Progenitor cell of endocrine pancreas (in vitro differentiated cells): ENCODE measurements around the gene FAM98C. TPM values are rescaled to one million over a fixed set of nuclear protein-coding genes. Genes with fewer than 3 reads are reported as not detected.

ENCODE experiments used
- DNase-seq: peaks from one replicate; pipeline ENCODE4 v3.0.0; 2021; ENCODE audit warnings: low spot score; ENCODE audit not compliant: unreplicated experiment
- H3K27ac Mint-ChIP-seq: 2 replicates; pipeline ENCODE4 v1.8.0; 2021; ENCODE audit warnings: mild to moderate bottlenecking, moderate library complexity, mixed read lengths
- H3K27me3 Mint-ChIP-seq: 2 replicates; pipeline ENCODE4 v1.8.0; 2021; ENCODE audit warnings: mixed read lengths
- H3K36me3 Mint-ChIP-seq: 2 replicates; pipeline ENCODE4 v1.8.0; 2022; ENCODE audit warnings: mixed read lengths; ENCODE audit not compliant: insufficient read depth
- H3K4me1 Mint-ChIP-seq: 2 replicates; pipeline ENCODE4 v1.8.0; 2021; ENCODE audit warnings: low read depth, mixed read lengths
- H3K4me3 Mint-ChIP-seq: 2 replicates; pipeline ENCODE4 v1.8.0; 2021; ENCODE audit warnings: low read depth, mild to moderate bottlenecking, moderate library complexity, mixed read lengths
- H3K9me3 Mint-ChIP-seq: 2 replicates; pipeline ENCODE4 v1.8.0; 2021; ENCODE audit warnings: low read depth, mixed read lengths
- total RNA-seq: library from RNA; stranded (reverse); gene quantifications from 2 replicates; pipeline ENCODE4 v1.2.1, GENCODE V29; 2021
- TF ChIP-seq, protein P1 (sequence below): fragments of 200-600 bp; sonication (generic); IDR thresholded peaks from one replicate; pipeline ENCODE4 v1.5.0; 2021; ENCODE audit warnings: antibody characterized with exemption, mild to moderate bottlenecking; ENCODE audit not compliant: unreplicated experiment

The FAM98C gene
- total RNA-seq, 1 donor from 2014 or later: 19.6 TPM

DNA sequence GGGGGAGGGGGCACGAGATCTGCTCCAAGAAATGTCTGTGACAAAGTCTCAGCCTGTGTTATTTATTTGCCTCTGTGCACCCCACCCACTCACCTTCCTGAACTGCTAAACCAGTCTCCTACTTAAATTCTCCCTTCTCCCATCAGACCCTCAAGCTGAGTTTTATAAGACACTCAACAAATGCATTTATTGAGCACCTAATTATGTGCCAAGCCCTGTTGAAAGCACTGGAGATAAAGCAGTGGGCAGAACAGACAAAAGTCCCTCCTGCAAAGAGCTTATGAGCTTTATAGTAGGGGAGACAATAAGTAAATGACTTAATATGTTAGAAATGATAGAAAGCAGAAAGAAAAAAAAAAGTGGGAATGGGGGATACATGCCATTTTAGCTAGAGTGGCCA is 3.4 kb upstream of the FAM98C start:
- peaks cover 31% of the 10 kb centered on the region for H3K27me3 Mint-ChIP-seq
- TF ChIP-seq, protein P1, sequence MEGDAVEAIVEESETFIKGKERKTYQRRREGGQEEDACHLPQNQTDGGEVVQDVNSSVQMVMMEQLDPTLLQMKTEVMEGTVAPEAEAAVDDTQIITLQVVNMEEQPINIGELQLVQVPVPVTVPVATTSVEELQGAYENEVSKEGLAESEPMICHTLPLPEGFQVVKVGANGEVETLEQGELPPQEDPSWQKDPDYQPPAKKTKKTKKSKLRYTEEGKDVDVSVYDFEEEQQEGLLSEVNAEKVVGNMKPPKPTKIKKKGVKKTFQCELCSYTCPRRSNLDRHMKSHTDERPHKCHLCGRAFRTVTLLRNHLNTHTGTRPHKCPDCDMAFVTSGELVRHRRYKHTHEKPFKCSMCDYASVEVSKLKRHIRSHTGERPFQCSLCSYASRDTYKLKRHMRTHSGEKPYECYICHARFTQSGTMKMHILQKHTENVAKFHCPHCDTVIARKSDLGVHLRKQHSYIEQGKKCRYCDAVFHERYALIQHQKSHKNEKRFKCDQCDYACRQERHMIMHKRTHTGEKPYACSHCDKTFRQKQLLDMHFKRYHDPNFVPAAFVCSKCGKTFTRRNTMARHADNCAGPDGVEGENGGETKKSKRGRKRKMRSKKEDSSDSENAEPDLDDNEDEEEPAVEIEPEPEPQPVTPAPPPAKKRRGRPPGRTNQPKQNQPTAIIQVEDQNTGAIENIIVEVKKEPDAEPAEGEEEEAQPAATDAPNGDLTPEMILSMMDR: no peak
- H3K4me3 Mint-ChIP-seq: no peak overlapping the region
- no peak overlapping the region for H3K27ac Mint-ChIP-seq
- no peaks in the 10 kb centered on the region for H3K4me1 Mint-ChIP-seq
- peaks cover 11% of the 10 kb centered on the region for H3K36me3 Mint-ChIP-seq
- no peak for DNase-seq
- no peaks in the 10 kb centered on the region for H3K9me3 Mint-ChIP-seq

DNA sequence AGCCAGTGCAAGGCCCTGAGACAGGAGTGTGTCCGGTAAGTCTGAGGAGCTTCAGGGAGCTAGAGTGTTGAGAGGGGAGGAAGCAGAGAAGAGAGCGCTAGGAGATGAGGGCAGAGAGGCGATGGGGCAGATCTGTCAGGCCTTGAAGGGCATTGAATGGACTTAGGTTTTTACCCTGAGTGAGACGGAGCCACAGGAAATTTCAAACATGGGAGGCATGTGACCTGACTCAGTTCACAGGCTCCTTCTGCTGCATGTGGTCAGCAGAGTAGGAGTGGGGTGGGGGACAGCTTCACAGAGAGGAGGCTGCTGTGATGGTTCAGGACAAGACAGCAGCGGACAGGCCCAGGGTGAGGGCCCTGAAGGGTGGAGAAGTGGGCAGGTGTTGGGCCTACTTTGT is 2.5 kb upstream of the FAM98C start:
- no peak overlapping the region for H3K4me3 Mint-ChIP-seq
- no peak overlapping the region for H3K27ac Mint-ChIP-seq
- H3K27me3 Mint-ChIP-seq: peaks cover 31% of the 10 kb centered on the region

DNA sequence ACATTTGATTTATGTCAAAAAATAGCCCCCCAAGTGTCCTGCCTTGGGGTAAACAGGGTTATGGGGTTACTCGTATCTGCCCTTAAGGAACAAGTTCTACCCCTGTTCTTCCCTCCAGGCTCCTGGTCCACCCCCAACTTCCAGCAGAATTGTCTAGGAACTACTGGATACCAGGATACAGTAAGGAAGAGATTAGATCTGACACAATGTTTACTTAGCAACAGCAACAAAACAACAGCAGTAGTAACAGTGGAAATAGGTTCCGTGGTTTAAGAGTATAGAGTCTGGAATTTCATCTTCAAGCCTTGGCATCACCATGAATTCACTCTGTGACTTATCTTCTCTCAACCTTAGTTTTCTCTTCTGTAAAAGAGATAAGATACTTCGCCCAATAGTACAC is 1.7 kb upstream of the FAM98C start:
- no peak overlapping the region for H3K27ac Mint-ChIP-seq
- peaks cover 31% of the 10 kb centered on the region for H3K27me3 Mint-ChIP-seq
- no peak overlapping the region for H3K4me3 Mint-ChIP-seq

More for the DNA sequence above, 2.5 kb upstream of the FAM98C start:
- no peaks in the 10 kb centered on the region for H3K9me3 Mint-ChIP-seq
- DNase-seq: no peak
- TF ChIP-seq, protein P1: no peak
- no peaks in the 10 kb centered on the region for H3K4me1 Mint-ChIP-seq
- peaks cover 6% of the 10 kb centered on the region for H3K36me3 Mint-ChIP-seq

DNA sequence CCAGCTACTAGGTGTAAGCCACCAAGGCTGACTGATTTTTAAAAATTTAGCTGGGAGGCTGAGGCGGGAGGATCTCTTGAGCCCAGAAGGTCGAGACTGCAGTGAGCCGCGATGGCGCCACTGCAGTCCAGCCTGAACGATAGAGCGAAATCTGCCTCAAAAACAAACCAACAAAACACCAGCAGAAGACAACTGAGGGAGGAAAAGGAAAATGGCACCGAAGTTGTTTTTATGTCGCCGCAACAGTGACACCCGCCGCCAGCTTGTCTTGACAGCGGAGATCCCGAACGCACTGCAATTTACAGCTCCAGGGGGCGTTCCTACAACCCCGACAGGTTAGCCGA is 298 bp upstream of the FAM98C start:
- no peaks in the 10 kb centered on the region for H3K9me3 Mint-ChIP-seq
- no peaks in the 10 kb centered on the region for H3K4me1 Mint-ChIP-seq
- H3K4me3 Mint-ChIP-seq: peak overlapping the region; percentile 78
- peaks cover 25% of the 10 kb centered on the region for H3K27me3 Mint-ChIP-seq
- peak overlapping the region; percentile 76 for H3K27ac Mint-ChIP-seq
- no peak for DNase-seq
- TF ChIP-seq, protein P1: no peak
- H3K36me3 Mint-ChIP-seq: peaks cover 2% of the 10 kb centered on the region

More for the DNA sequence above, 1.7 kb upstream of the FAM98C start:
- peaks cover 6% of the 10 kb centered on the region for H3K36me3 Mint-ChIP-seq
- H3K4me1 Mint-ChIP-seq: no peaks in the 10 kb centered on the region
- TF ChIP-seq, protein P1: no peak
- H3K9me3 Mint-ChIP-seq: no peaks in the 10 kb centered on the region
- DNase-seq: no peak

DNA sequence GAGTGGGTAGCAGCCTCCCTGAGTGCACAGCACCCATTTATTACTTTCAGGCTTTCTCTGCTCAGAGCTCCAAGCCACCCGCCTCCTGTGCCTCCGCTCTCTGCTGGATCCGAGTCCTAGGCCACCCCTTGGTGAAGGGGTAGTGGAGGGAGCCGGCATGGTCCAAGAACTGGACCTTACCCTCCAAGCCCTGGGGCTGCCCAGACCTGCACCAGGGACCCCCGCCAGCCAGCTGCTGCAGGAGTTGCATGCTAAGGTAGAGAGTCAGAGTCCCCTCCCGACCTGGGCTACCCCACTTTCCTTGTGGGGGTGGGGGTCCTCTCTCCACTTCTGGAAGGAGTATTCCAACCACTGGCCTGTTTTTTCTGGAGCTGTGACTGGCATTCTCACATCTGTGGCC is 2.0 kb downstream of the FAM98C start:
- no peaks in the 10 kb centered on the region for H3K9me3 Mint-ChIP-seq
- H3K27ac Mint-ChIP-seq: no peak overlapping the region
- peaks cover 17% of the 10 kb centered on the region for H3K27me3 Mint-ChIP-seq
- H3K4me3 Mint-ChIP-seq: peak overlapping the region; percentile 46
- H3K36me3 Mint-ChIP-seq: peaks cover 3% of the 10 kb centered on the region
- TF ChIP-seq, protein P1: no peak
- no peak for DNase-seq
- no peaks in the 10 kb centered on the region for H3K4me1 Mint-ChIP-seq
